BLaER1 treated with 17β-estradiol and CSF1 and Interleukin-3, amounts not matched to agents 10 nM and 100 nM (cell line): Measurements from ENCODE around the gene ATP4B.

Experiments
- H3K27ac ChIP-seq, 11 experiments: shearing (Covaris generic); formaldehyde crosslinking; 2 replicates each; pipeline ENCODE4 v1.8.1; 2022
- H3K27me3 ChIP-seq, 11 experiments: shearing (Covaris generic); formaldehyde crosslinking; 2 replicates each; pipeline ENCODE4 v1.8.1; 2022
- H3K36me3 ChIP-seq, 11 experiments: shearing (Covaris generic); formaldehyde crosslinking; 2 replicates each; pipeline ENCODE4 v1.8.1; 2022
- H3K4me1 ChIP-seq, 10 experiments: shearing (Covaris generic); formaldehyde crosslinking; 2 replicates each; pipeline ENCODE4 v1.8.1; 2022
- H3K4me2 ChIP-seq, 11 experiments: shearing (Covaris generic); formaldehyde crosslinking; 2 replicates each; pipeline ENCODE4 v1.8.1; 2022
- H3K4me3 ChIP-seq, 10 experiments: shearing (Covaris generic); formaldehyde crosslinking; 2 replicates each; pipeline ENCODE4 v1.8.1; 2022
- H3K9ac ChIP-seq, 11 experiments: shearing (Covaris generic); formaldehyde crosslinking; 2 replicates each; pipeline ENCODE4 v1.8.1; 2022
- H3K9me3 ChIP-seq, 11 experiments: shearing (Covaris generic); formaldehyde crosslinking; replicated peaks in 1 of 11; 2 replicates each; pipeline ENCODE4 v1.8.1; 2022
- H4K20me1 ChIP-seq, 11 experiments: shearing (Covaris generic); formaldehyde crosslinking; 2 replicates each; pipeline ENCODE4 v1.8.1; 2022
- Cebpa-rat ChIP-seq, 11 experiments: shearing (Covaris generic); IDR thresholded peaks; 2 replicates each; pipeline ENCODE4 v1.8.1; 2022

ATP4B gene

DNA sequence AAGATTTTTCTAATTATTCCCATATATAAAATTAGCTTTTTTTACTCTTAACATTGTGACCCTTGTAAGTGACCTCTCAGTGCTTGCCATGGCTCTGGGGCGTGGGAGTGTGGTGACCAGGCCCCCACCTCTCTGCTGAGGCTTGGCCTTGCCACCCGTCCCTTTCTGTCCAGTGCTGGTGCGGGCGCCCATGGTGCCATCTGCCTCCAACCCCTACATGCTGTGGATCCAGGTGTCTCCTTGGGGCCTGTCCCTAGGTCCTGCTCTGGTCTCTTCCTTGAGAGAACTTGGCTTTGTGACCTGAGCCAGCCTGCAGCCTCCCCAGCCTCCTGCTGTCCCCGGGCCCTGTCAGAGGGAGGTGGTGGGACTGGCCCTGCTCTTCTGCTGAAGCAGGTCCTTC, 46.0 kb downstream of the ATP4B start:
- peaks cover 52 to 100% (median 100%) of the 10 kb centered on the region in 11 experiments for H4K20me1 ChIP-seq
- no peak for TF ChIP-seq Cebpa-rat (IDR thresholded peaks at IDR 0.05)

GRCh38 chr13:113610266-113610665, 47.7 kb downstream of the ATP4B start:
- H4K20me1 ChIP-seq, result peaks cover 49 to 100% (median 100%) of the 10 kb centered on the region in 11 experiments; a peak in 21 of 22 replicates
- H3K4me3 ChIP-seq, result no peak overlapping the region
- H3K4me1 ChIP-seq, result peaks cover 46 to 59% (median 52%) of the 10 kb centered on the region in 10 experiments
- peaks cover 67 to 100% (median 87%) of the 10 kb centered on the region in 11 experiments for H3K36me3 ChIP-seq
- no peaks in the 10 kb centered on the region for H3K27me3 ChIP-seq
- H3K4me2 ChIP-seq, result peak overlapping the region in 1 of 11 experiments; percentile 80; a peak in 2 of 22 replicates
- H3K27ac ChIP-seq, result peak overlapping the region in 3 of 11 experiments; percentile 38 to 76 (median 65); a peak in 3 of 22 replicates
- TF ChIP-seq Cebpa-rat (IDR thresholded peaks at IDR 0.05), result no peak
- peaks cover 0 to 5% (median 0%) of the 10 kb centered on the region in 11 experiments; a peak in 1 of 22 replicates for H3K9me3 ChIP-seq
- peak overlapping the region in 1 of 11 experiments; percentile 35; a peak in 1 of 22 replicates for H3K9ac ChIP-seq

More for the DNA sequence above, 46.0 kb downstream of the ATP4B start:
- Histone ChIP-seq H3K27me3 (no peaks in the 10 kb centered on the region), H3K4me1 (peaks cover 34 to 59% (median 52%) of the 10 kb centered on the region in 10 experiments), H3K27ac (peak overlapping the region in 1 of 11 experiments; percentile 27; a peak in 1 of 22 replicates), H3K36me3 (peaks cover 60 to 100% (median 91%) of the 10 kb centered on the region in 11 experiments), H3K4me3 (no peak overlapping the region), H3K4me2 (no peak overlapping the region), H3K9me3 (no peaks in the 10 kb centered on the region), H3K9ac (0 out of 22 replicates have a peak overlapping the region, but pooled peaks of 1 of the 11 experiments have one; percentile 20)

GRCh38 chr13:113609616-113610015, 48.4 kb downstream of the ATP4B start:
- Histone ChIP-seq H3K9ac (peak overlapping the region in 4 of 11 experiments; percentile 4 to 38 (median 26); a peak in 4 of 22 replicates), H3K27me3 (no peaks in the 10 kb centered on the region), H3K36me3 (peaks cover 63 to 100% (median 87%) of the 10 kb centered on the region in 11 experiments), H3K4me3 (no peak overlapping the region), H3K27ac (peak overlapping the region in 6 of 11 experiments; percentile 7 to 76 (median 68); a peak in 11 of 22 replicates), H3K9me3 (peaks cover 0 to 6% (median 0%) of the 10 kb centered on the region in 11 experiments; a peak in 1 of 22 replicates), H3K4me1 (peaks cover 46 to 59% (median 54%) of the 10 kb centered on the region in 10 experiments), H3K4me2 (peak overlapping the region in 9 of 11 experiments; percentile 76 to 86 (median 80); a peak in 15 of 22 replicates), H4K20me1 (peaks cover 48 to 100% (median 100%) of the 10 kb centered on the region in 11 experiments; a peak in 21 of 22 replicates)
- no peak for TF ChIP-seq Cebpa-rat (IDR thresholded peaks at IDR 0.05)

DNA sequence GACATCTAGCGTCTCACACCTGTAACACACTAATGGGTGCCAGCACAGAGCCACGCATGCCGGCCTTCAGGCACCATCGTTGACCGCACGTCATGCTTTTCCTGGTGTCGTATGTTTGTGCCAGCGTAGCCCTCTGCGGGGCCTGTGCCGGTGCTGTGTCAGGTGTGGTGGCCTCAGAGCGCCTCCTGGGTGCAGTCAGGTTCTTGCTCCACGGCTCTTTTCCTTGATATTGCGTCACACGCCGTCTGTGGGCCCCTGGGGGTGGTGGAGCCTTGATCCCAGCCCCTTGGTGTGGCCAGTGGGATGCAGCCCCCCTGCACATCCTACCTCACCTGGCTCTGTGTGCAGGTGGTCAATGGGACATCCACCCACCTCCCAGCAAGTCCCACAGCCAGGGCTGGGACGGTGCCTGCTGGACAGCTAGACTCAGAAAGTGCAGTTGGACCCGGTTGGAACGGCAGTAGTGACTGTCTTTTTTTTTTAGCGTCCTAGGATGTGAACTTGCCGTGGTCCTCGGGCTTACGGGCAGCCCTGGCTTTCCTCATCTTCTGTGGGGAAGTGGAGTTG, 48.9 kb downstream of the ATP4B start:
- Histone ChIP-seq H3K4me2 (peak overlapping the region; percentile 76 to 94 (median 80); a peak in 21 of 22 replicates), H3K27me3 (no peaks in the 10 kb centered on the region), H3K36me3 (peaks cover 59 to 100% (median 87%) of the 10 kb centered on the region in 11 experiments), H3K4me3 (no peak overlapping the region), H3K9me3 (peaks cover 0 to 6% (median 0%) of the 10 kb centered on the region in 11 experiments; a peak in 1 of 22 replicates), H3K9ac (peak overlapping the region in 4 of 11 experiments; percentile 35 to 67 (median 46); a peak in 3 of 22 replicates), H3K4me1 (peaks cover 44 to 61% (median 58%) of the 10 kb centered on the region in 10 experiments), H3K27ac (peak overlapping the region in 8 of 11 experiments; percentile 7 to 76 (median 70); a peak in 9 of 22 replicates), H4K20me1 (peaks cover 42 to 100% (median 100%) of the 10 kb centered on the region in 11 experiments; a peak in 21 of 22 replicates)
- TF ChIP-seq Cebpa-rat (IDR thresholded peaks at IDR 0.05), result peak in 3 of 11 experiments; percentile 40 to 50 (median 48); a peak in 1 of 22 replicates

GRCh38 chr13:113607889-113608635, 49.9 kb downstream of the ATP4B start:
- Histone ChIP-seq H3K27me3 (no peaks in the 10 kb centered on the region), H3K4me1 (peaks cover 51 to 71% (median 67%) of the 10 kb centered on the region in 10 experiments), H3K27ac (peak overlapping the region; percentile 58 to 76 (median 69)), H4K20me1 (peaks cover 38 to 100% (median 100%) of the 10 kb centered on the region in 11 experiments; a peak in 21 of 22 replicates), H3K4me2 (peak overlapping the region; percentile 76 to 94 (median 80)), H3K9ac (peak overlapping the region; percentile 29 to 70 (median 60); a peak in 21 of 22 replicates), H3K4me3 (peak overlapping the region in 3 of 10 experiments; percentile 6 to 31 (median 29); a peak in 3 of 20 replicates), H3K9me3 (peaks cover 0 to 6% (median 0%) of the 10 kb centered on the region in 11 experiments; a peak in 1 of 22 replicates), H3K36me3 (peaks cover 58 to 99% (median 84%) of the 10 kb centered on the region in 11 experiments)
- TF ChIP-seq Cebpa-rat (IDR thresholded peaks at IDR 0.05), result no peak

- Histone ChIP-seq H3K36me3 (peaks cover 52 to 98% (median 84%) of the 10 kb centered on the region in 11 experiments), H3K4me1 (peaks cover 57 to 79% (median 70%) of the 10 kb centered on the region in 10 experiments), H3K27me3 (no peaks in the 10 kb centered on the region), H3K9ac (peak overlapping the region; percentile 29 to 70 (median 60); a peak in 21 of 22 replicates), H3K9me3 (peaks cover 0 to 6% (median 0%) of the 10 kb centered on the region in 11 experiments; a peak in 1 of 22 replicates), H3K27ac (peak overlapping the region; percentile 58 to 76 (median 69)), H3K4me2 (peak overlapping the region; percentile 76 to 94 (median 80)), H3K4me3 (peak overlapping the region in 3 of 10 experiments; percentile 14 to 31 (median 29); a peak in 4 of 20 replicates), H4K20me1 (peaks cover 45 to 100% (median 100%) of the 10 kb centered on the region in 11 experiments; a peak in 21 of 22 replicates)
- TF ChIP-seq Cebpa-rat (IDR thresholded peaks at IDR 0.05), result 0 out of 22 replicates have a peak, but pooled peaks of 1 of the 11 experiments have one; percentile 5
Measured at GRCh38 chr13:113607056-113607888, 50.7 kb downstream of the ATP4B start.

DNA sequence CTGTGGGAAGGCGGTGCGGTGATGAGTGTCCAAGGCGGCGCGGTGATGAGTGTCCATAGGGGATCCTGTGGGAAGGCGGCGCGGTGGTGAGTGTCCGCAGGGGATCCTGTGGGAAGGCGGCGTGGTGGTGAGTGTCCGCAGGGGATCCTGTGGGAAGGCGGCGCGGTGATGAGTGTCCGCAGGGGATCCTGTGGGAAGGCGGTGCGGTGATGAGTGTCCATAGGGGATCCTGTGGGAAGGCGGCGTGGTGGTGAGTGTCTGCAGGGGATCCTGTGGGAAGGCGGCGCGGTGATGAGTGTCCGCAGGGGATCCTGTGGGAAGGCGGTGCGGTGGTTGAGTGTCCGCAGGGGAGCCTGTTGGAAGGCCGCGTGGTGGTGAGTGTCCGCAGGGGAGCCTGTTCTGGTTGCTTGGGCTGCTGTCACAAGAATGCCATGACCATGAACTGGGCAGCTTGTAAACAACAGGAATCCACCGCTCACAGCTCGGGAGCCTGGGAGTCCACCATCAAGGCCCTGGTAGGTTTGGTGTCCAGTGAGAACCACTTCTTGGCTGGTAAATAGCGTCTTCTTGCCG, 52.0 kb downstream of the ATP4B start:
- TF ChIP-seq Cebpa-rat (IDR thresholded peaks at IDR 0.05), result no peak
- peaks cover 45 to 98% (median 84%) of the 10 kb centered on the region in 11 experiments for H3K36me3 ChIP-seq
- peak overlapping the region; percentile 76 to 94 (median 80) for H3K4me2 ChIP-seq
- peaks cover 58 to 87% (median 73%) of the 10 kb centered on the region in 10 experiments for H3K4me1 ChIP-seq
- peaks cover 0 to 6% (median 0%) of the 10 kb centered on the region in 11 experiments; a peak in 1 of 22 replicates for H3K9me3 ChIP-seq
- peak overlapping the region in 10 of 11 experiments; percentile 25 to 70 (median 58); a peak in 10 of 22 replicates for H3K9ac ChIP-seq
- H3K4me3 ChIP-seq, result no peak overlapping the region
- H3K27ac ChIP-seq, result peak overlapping the region; percentile 58 to 76 (median 69); a peak in 21 of 22 replicates
- H4K20me1 ChIP-seq, result peaks cover 52 to 100% (median 100%) of the 10 kb centered on the region in 11 experiments; a peak in 21 of 22 replicates
- no peaks in the 10 kb centered on the region for H3K27me3 ChIP-seq
